ENCODE data around the gene ADH7. TPM values are rescaled to one million over a fixed set of nuclear protein-coding genes. Genes with fewer than 3 reads are reported as not detected.

ADH7 gene
- total and polyA plus RNA-seq, 2 of the 8 experiments (the other 6 are each of a cell fraction or from before 2014, with no cell fraction given), result not detected

DNA sequence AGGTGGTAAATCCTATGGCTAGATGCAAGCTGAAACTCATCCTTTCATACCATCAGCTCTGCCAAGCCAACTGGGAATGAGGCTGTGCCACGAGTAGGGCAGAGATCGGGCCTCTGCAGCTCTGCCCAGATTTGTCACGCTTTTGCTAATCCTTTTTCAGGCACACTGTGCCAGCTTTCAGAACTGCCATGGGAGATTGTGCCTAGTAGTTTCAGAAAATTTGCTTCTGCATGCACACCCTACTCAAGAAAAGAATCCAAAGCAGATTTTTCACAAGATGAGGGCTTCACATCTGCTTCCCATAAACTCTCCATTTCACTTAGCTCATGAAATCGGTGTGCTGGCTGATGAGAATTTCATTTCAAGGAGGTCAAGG, 3.3 kb upstream of the ADH7 start:
- no peak overlapping the region for H4K91ac ChIP-seq (replicated peaks; ENCODE audit: insufficient read length, low read length)
- no peaks in the 10 kb centered on the region for H3K4me1 ChIP-seq (replicated peaks in 1 of 4; ENCODE audit: control insufficient read depth in 3 of 4, insufficient read depth in 4 of 4, low read length in 3 of 4)
- no peaks in the 10 kb centered on the region for H3K79me2 ChIP-seq (ENCODE audit: control insufficient read depth in 1 of 2, insufficient read depth in 2 of 2, low read length in 2 of 2)
- no peak overlapping the region for H2BK15ac ChIP-seq (ENCODE audit: low read length)
- H2AFZ ChIP-seq (ENCODE audit: low read length), result no peak overlapping the region
- no peaks in the 10 kb centered on the region for H3K27me3 ChIP-seq (replicated peaks in 1 of 4; ENCODE audit: control insufficient read depth in 3 of 4, extremely low read depth in 1 of 4, insufficient read depth in 3 of 4, low read length in 3 of 4)
- H3K4me3 ChIP-seq (ENCODE audit: extremely low read depth in 1 of 4, insufficient read depth in 2 of 4, low read depth in 3 of 4, low read length in 4 of 4), result no peak overlapping the region
- no peak overlapping the region for H3K27ac ChIP-seq (ENCODE audit: low read depth, low read length)
- no peak overlapping the region for H3K23ac ChIP-seq (ENCODE audit: insufficient read length)
- no peak overlapping the region for H2BK12ac ChIP-seq (ENCODE audit: low read depth, low read length)
- no peak overlapping the region for H2AK5ac ChIP-seq (ENCODE audit: low read depth, low read length)
- no peak overlapping the region for H2BK20ac ChIP-seq (ENCODE audit: low read length)
- no peak overlapping the region for H3K4me2 ChIP-seq (ENCODE audit: insufficient read depth in 1 of 2, low read depth in 2 of 2, low read length in 2 of 2)
- no peaks in the 10 kb centered on the region for H3K79me1 ChIP-seq (ENCODE audit: low read depth, low read length)
- no peak overlapping the region for H3K4ac ChIP-seq (replicated peaks; ENCODE audit: insufficient read length, low read depth, low read length)
- DNase-seq (ENCODE audit: low read depth in 1 of 2, low spot score in 2 of 2) (no peak), FAIRE-seq (no peak)
- no peaks in the 10 kb centered on the region for H4K20me1 ChIP-seq (replicated peaks in 1 of 2; ENCODE audit: control insufficient read depth in 1 of 2, insufficient read depth in 2 of 2, low read length in 2 of 2)
- H3K9me3 ChIP-seq (ENCODE audit: insufficient read depth in 2 of 2, low read depth in 1 of 2, low read length in 1 of 2), result no peaks in the 10 kb centered on the region
- ChIA-PET CTCF (ENCODE audit: partially characterized antibody) (interaction anchor here (0.6 to 1.1 kb wide), 3 partner anchors 23 to 447 kb away, joined by 3 to 4 read pairs (median 4); no protein-coding TSS in a partner anchor), POLR2A (ENCODE audit: partially characterized antibody) (no interaction called here)
- no peaks in the 10 kb centered on the region; a peak in 1 of 8 replicates for H3K36me3 ChIP-seq (ENCODE audit: control insufficient read depth in 2 of 4, insufficient read depth in 4 of 4, low read length in 3 of 4)
- H3K14ac ChIP-seq (ENCODE audit: insufficient read length), result no peak overlapping the region
- 87% methylated on average over 4 of the region's 4 CpGs; no CpG with 5 or more reads in 1 of the 2 experiments for WGBS, 2 experiments (ENCODE audit: extremely low coverage in 1 of 2, insufficient coverage in 1 of 2, insufficient read length in 1 of 2, insufficient replicate concordance in 2 of 2, low coverage in 1 of 2, low lambda C conversion rate in 2 of 2, missing lambda C conversion rate in 1 of 2)
- H3K9ac ChIP-seq (replicated peaks in 1 of 4; ENCODE audit: extremely low read depth in 1 of 4, low read depth in 3 of 4, low read length in 3 of 4), result no peak overlapping the region
- H2BK5ac ChIP-seq (ENCODE audit: low read depth, low read length), result no peak overlapping the region
- no peak overlapping the region for H3K56ac ChIP-seq (replicated peaks; ENCODE audit: insufficient read length, low read depth, low read length)
- no peak overlapping the region for H3K18ac ChIP-seq (ENCODE audit: extremely low read depth, low read length)
- TF ChIP-seq SIRT6 (IDR thresholded peaks at IDR 0.05; ENCODE audit: low read length), result no peak
- TF ChIP-seq SIX5 (IDR thresholded peaks at IDR 0.05; ENCODE audit: low read depth, low read length), result no peak
- no peak for TF ChIP-seq BACH1 (IDR thresholded peaks at IDR 0.05; ENCODE audit: low read length)
- TF ChIP-seq ZNF274 (IDR thresholded peaks at IDR 0.05; ENCODE audit: borderline replicate concordance, extremely low read depth, low read length), result no peak
- TF ChIP-seq PHF8 (conservative IDR thresholded peaks at IDR 0.05; ENCODE audit: low read depth, low read length), result no peak
- TF ChIP-seq SP1 (IDR thresholded peaks at IDR 0.05; ENCODE audit: low read depth, low read length), result no peak
- TF ChIP-seq POLR2AphosphoS5 (IDR thresholded peaks at IDR 0.05; ENCODE audit: low read depth, low read length), result no peak
- TF ChIP-seq SIN3A (conservative IDR thresholded peaks at IDR 0.05 in 1 of 2, IDR thresholded peaks at IDR 0.05 in 1 of 2; ENCODE audit: low read depth in 1 of 2, low read length in 2 of 2), result no peak
- no peak for TF ChIP-seq JUN (IDR thresholded peaks at IDR 0.05; ENCODE audit: low read depth, low read length)
- TF ChIP-seq RFX5 (IDR thresholded peaks at IDR 0.05; ENCODE audit: borderline replicate concordance, low read depth, low read length), result no peak
- no peak for TF ChIP-seq RAD21 (IDR thresholded peaks at IDR 0.05 in 1 of 2, conservative IDR thresholded peaks at IDR 0.05 in 1 of 2; ENCODE audit: low read depth in 2 of 2, low read length in 2 of 2)
- no peak for TF ChIP-seq ATF3 (IDR thresholded peaks at IDR 0.05; ENCODE audit: insufficient read depth, low read depth, low read length)
- no peak overlapping the region for H4K5ac ChIP-seq (ENCODE audit: insufficient read length, low read depth, low read length)
- no peak overlapping the region for H4K8ac ChIP-seq (ENCODE audit: extremely low read depth, insufficient read depth, low read length)
- no peak overlapping the region for H2BK120ac ChIP-seq (replicated peaks; ENCODE audit: low read depth, low read length)
- H3K23me2 ChIP-seq (ENCODE audit: low read depth, low read length), result no peaks in the 10 kb centered on the region

Measured in H1 (cell line).